Stimulated activated effector memory CD8-positive, alpha-beta T cell treated with anti-CD3 and anti-CD28 coated beads, Interleukin-12 subunit alpha, Interleukin-12 subunit beta, amount 100 ng/mL, for 72 hours (primary cell): ENCODE data around the gene SCN3B.

ENCODE experiments used
- ATAC-seq: fragments of 150-1000 bp; cut with Tn5 transposase; 2 replicates; pipeline ENCODE4 v1.10.0; 2021
- DNase-seq, 2 donors: peaks; one replicate each; pipeline ENCODE4 v3.0.0; 2021 to 2022; ENCODE audit warnings: low spot score in 2 of 2
- H3K27ac Mint-ChIP-seq: one replicate; pipeline ENCODE4 v1.8.0; 2022; ENCODE audit warnings: mild to moderate bottlenecking, mixed read lengths
- H3K36me3 Mint-ChIP-seq: one replicate; pipeline ENCODE4 v1.8.0; 2022; ENCODE audit warnings: mild to moderate bottlenecking, mixed read lengths
- H3K4me1 Mint-ChIP-seq: one replicate; pipeline ENCODE4 v1.8.0; 2022; ENCODE audit warnings: mixed read lengths
- H3K4me3 Mint-ChIP-seq: one replicate; pipeline ENCODE4 v1.8.0; 2022; ENCODE audit warnings: mild to moderate bottlenecking, mixed read lengths
- H3K9me3 Mint-ChIP-seq: one replicate; pipeline ENCODE4 v1.8.0; 2022; ENCODE audit warnings: mixed read lengths

Gene SCN3B

DNA sequence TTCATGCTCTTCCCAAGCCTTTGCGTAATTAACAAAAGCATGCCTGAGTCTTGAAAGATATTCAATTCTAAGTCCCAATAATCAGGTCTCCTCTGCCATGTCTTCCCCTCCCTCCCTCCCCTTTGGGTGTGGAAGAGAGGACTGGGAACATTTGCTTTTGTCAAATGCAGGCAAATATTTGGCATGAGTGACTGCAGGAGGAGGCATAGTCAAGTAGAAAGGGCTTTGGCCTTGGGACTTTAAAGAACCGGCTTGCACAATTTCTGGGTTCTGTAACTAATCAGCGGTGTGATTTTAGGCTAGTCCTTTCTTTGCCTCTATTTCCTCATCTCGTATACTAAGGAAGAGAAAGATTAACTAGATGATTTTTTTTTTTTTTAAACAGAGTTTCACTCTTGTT is 59.5 kb downstream of the SCN3B start:
- Mint-ChIP-seq H3K27ac (no peak overlapping the region), H3K4me1 (no peaks in the 10 kb centered on the region), H3K4me3 (no peak overlapping the region), H3K9me3 (no peaks in the 10 kb centered on the region), H3K36me3 (no peaks in the 10 kb centered on the region)
- no peak for DNase-seq
- no peak for ATAC-seq

DNA sequence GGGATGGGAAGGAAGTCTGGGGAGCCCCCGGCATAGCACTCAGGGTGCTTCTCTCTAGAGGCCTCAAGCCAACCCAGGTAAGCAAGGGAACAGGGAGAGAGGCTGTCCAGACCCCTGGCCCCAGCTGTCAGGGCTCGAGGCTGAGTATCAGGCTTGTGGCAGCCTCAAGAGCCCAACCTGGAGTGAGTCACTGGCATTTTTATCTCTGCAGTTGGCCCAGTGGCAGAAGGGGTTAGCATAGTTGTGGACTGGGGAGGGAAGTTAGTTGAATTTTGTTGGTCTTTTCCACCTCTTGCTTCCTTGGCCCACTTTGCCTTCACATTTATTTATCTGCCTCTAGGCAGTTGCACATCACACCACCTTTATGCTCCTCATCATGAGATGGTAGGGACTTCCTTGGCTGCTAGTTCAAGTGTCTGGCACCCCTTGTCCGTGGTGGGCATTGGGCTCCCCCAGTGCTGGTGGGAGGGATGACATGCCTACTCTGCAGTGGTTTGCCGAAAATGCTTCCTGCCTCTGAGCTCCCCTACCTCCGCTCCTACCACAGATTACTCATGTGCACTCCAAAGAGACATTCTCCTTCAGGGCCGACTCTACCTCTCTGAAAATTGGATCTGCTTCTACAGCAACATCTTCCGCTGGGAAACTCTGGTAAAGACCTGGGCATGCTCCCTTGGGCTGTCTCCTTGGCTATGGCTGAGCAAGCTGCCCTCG is 60.1 kb downstream of the SCN3B start:
- DNase-seq, result no peak
- no peak overlapping the region for H3K27ac Mint-ChIP-seq
- no peak overlapping the region for H3K4me3 Mint-ChIP-seq
- H3K9me3 Mint-ChIP-seq, result no peaks in the 10 kb centered on the region
- no peaks in the 10 kb centered on the region for H3K36me3 Mint-ChIP-seq
- no peak for ATAC-seq
- no peaks in the 10 kb centered on the region for H3K4me1 Mint-ChIP-seq

DNA sequence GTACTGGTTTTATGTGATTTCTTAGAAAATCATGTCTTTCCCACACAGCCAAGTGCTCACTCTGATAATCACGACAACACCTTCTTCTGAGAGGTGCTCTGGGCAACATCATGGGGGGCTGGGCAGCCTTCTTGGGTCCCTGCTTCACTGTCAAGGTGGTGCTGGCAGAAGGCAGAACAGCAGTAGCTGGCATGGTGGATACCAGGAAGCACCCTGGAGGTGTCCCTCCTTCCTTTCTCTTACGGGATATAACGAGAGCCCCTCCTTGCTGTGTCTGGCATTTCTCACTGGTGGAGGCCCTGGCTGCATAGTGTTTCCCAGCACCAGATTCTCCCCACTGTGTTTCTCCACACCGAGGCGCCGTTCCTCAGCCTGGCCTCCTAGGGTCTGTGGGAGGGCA is 60.9 kb downstream of the SCN3B start:
- H3K9me3 Mint-ChIP-seq, result no peaks in the 10 kb centered on the region
- H3K36me3 Mint-ChIP-seq, result no peaks in the 10 kb centered on the region
- H3K27ac Mint-ChIP-seq, result no peak overlapping the region
- ATAC-seq (no peak), DNase-seq (no peak)
- H3K4me3 Mint-ChIP-seq, result no peak overlapping the region
- no peaks in the 10 kb centered on the region for H3K4me1 Mint-ChIP-seq

DNA sequence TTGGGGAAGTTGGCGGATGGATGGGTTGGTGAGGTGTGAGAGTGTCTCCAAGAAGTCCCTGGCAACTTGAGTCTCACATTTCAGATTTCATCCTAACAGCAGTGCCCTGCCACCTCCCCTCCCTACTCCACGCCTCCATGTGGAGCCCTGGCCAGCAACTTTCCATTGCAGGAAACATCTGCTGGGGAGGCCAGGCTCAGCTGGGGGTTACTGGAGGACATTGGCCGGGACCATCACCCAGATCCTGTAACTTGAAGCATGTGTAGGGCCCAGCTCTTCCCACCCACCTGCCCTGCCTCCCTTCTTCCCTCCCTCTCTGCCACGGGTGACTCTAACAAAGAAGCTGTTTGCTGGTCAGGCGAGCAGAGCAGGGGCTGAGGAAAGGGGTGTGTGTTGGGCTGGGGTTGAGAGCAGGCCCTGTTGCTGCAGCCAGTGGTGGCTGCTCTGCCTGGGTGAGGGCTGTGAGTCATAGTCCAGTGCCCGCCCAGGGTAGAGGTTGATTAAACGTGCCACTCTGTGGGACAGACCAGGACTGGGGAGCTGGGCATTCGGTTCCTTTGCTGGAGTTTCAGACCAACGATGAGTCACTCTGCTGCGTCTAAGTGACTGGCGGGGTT is 64.0 kb downstream of the SCN3B start:
- no peaks in the 10 kb centered on the region for H3K36me3 Mint-ChIP-seq
- no peak for DNase-seq
- no peak overlapping the region for H3K4me3 Mint-ChIP-seq
- no peaks in the 10 kb centered on the region for H3K4me1 Mint-ChIP-seq
- no peak for ATAC-seq
- H3K9me3 Mint-ChIP-seq, result no peaks in the 10 kb centered on the region
- H3K27ac Mint-ChIP-seq, result no peak overlapping the region

DNA sequence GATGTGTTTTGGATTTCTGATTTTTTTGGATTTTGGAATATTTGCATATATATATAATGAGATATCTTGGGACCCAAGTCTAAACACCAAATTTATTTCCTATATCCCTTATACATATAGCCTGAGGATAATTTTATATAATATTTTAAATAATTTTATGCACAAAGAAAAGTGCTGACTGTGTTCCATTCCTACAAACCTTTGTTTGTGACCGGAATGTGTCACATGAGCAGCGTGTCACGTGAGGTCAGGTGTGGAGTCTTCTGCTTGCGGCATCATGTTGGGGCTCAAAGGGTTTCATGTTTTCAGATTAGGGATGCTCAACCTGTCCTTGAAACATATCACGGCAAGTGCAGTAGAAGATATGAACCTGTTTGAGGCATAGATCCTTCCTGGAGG is 65.6 kb downstream of the SCN3B start:
- Mint-ChIP-seq H3K36me3 (no peaks in the 10 kb centered on the region), H3K27ac (no peak overlapping the region), H3K4me1 (no peaks in the 10 kb centered on the region), H3K9me3 (no peaks in the 10 kb centered on the region), H3K4me3 (no peak overlapping the region)
- ATAC-seq (no peak), DNase-seq (no peak)

DNA sequence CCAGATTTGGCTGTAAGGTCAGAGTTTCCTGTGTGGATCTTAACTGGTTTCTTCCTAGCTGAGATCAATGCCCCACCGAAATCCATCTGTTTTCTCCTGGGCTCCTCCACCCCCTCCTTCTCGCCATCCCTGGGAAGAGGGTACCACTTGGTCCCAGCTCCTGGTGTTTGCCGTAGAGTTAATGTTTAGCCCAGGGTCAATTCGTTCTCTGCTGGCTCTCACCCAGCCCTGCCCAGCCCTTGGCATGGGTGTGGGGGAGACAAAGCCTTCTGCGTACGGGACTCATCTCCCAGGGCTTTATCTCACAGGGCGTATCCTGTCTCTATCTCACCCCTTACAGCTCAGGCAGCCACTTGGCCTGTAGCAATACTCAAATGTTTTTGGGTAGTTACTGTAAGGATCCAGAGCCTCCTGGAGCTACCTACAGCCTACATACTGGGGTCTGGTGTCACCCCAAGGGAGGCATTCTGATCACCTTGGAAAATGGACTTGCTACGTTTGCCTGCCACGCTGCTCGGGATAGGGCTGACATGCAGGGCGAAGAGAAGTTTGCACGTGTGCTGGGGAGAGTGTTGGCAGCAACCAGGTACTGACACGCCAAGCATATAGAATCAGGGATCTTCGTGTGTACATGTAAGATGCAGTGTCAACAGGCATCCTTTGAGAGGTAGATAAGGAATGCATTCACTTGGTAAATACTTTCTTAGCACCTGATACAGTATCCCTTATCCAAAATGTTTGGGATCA is 66.1 kb downstream of the SCN3B start:
- Mint-ChIP-seq H3K9me3 (no peaks in the 10 kb centered on the region), H3K27ac (no peak overlapping the region), H3K4me1 (no peaks in the 10 kb centered on the region), H3K36me3 (no peaks in the 10 kb centered on the region), H3K4me3 (no peak overlapping the region)
- DNase-seq (no peak), ATAC-seq (no peak)

DNA sequence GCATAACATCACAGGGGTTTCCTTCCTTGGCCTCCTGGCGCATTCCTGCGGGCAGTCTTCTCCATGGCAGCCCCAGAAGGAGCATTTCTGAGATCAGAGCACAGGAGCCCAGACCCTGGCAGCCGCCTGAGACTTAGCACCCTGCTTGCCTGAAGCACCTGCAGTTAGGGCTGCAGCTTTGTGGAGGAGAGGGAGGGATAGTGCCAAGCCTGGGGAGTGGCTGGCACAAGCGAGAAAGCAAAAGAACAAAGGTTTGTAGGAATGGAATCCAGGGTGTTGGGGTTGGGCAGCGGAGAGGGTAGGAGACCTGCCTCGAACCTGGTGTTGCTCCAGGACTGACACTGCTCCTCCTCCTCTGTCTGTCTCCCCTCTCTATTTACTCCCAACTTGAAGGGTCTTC is 66.9 kb downstream of the SCN3B start:
- H3K4me1 Mint-ChIP-seq, result no peaks in the 10 kb centered on the region
- ATAC-seq (no peak), DNase-seq (no peak)
- H3K9me3 Mint-ChIP-seq, result no peaks in the 10 kb centered on the region
- no peak overlapping the region for H3K27ac Mint-ChIP-seq
- H3K36me3 Mint-ChIP-seq, result no peaks in the 10 kb centered on the region
- H3K4me3 Mint-ChIP-seq, result no peak overlapping the region

DNA sequence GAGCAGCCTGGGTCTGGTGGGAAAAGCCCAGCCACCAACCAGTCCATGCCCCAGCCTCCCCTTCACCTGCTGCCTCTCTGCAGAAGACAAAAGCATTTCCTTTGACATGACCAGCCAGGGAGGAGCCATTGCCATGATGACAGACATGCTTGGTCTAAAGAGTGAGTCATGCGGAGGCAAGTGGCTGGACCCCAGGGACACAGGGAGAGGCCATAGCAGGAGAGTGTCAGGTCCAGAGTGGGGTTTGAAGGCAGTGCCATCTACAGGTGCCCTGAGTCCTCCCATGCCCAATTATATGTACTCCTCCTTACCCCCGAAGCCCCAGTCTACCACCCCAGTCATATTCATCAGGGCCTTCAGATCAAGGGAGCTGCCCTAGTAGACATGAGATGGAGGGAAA is 67.4 kb downstream of the SCN3B start:
- DNase-seq (no peak), ATAC-seq (no peak)
- H3K27ac Mint-ChIP-seq, result no peak overlapping the region
- no peaks in the 10 kb centered on the region for H3K36me3 Mint-ChIP-seq
- H3K9me3 Mint-ChIP-seq, result no peaks in the 10 kb centered on the region
- H3K4me1 Mint-ChIP-seq, result no peaks in the 10 kb centered on the region
- H3K4me3 Mint-ChIP-seq, result no peak overlapping the region

DNA sequence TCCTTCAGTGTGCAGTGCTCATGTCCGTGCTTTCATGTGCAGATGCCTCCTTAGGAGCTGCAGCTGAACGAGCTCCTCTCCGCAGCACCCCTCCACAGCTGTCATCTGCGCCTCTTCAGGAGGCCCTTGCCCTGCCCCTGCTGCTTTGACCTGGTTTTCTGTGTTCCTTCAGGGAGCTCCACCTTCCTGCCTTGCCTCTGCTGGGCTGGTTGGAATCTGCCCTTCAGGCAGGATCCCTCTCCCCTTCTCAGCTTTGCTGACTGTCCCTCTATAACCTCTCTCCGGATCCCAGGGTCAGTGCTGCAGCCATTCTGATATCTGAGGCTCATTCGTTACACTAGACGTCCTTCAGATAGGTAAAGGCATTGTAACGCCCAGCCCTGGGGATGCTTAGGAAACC is 67.9 kb downstream of the SCN3B start:
- ATAC-seq, result no peak
- DNase-seq, result no peak
- no peak overlapping the region for H3K4me3 Mint-ChIP-seq
- H3K9me3 Mint-ChIP-seq, result no peaks in the 10 kb centered on the region
- H3K4me1 Mint-ChIP-seq, result no peaks in the 10 kb centered on the region
- H3K27ac Mint-ChIP-seq, result no peak overlapping the region
- no peaks in the 10 kb centered on the region for H3K36me3 Mint-ChIP-seq

DNA sequence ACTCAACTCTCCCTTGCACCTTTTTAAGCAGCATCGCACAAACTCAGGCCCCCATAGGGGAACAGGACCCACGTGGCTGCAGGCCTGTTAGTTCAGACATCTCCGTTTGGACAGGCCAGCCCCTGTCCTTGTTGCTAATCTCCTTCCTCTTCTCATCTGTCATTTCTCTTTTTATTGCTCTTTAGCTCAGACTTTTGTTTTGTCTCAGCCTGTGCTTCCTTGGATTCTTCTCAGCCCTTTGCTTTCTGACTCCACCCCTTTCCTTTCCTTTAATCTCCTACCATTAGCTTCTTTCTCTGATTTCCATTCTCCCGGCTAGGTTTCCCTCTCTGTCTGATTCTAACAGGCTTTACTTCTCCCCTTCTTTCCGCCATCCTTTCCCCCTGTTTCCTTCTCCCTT is 68.7 kb downstream of the SCN3B start:
- no peaks in the 10 kb centered on the region for H3K9me3 Mint-ChIP-seq

DNA sequence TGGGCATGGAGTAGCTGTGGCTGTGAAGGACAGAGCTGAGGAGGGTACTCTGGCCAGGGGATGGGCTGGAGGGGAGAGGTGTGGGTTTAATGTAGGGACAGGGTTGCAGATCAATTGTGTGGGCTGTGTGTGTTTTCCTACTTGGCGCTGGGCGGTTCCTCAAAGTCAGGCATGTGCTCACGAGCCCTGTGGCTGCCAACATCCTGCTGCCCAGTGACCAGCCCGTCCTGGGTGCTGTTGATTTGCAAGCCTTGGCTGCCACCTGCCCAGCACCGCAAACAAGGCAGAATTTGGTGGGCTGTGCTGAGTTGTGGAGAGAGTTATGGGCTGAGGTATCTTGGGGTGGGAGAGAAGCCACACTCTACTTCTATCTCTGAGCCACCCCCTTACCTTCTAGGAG is 69.2 kb downstream of the SCN3B start:
- peaks cover 6% of the 10 kb centered on the region for H3K36me3 Mint-ChIP-seq
- DNase-seq (no peak), ATAC-seq (no peak)
- no peak overlapping the region for H3K27ac Mint-ChIP-seq
- peaks cover 12% of the 10 kb centered on the region for H3K4me1 Mint-ChIP-seq
- no peak overlapping the region for H3K4me3 Mint-ChIP-seq
- H3K9me3 Mint-ChIP-seq, result no peaks in the 10 kb centered on the region

More for the DNA sequence above, 68.7 kb downstream of the SCN3B start:
- Mint-ChIP-seq H3K4me1 (peaks cover 7% of the 10 kb centered on the region), H3K36me3 (peaks cover 5% of the 10 kb centered on the region), H3K27ac (no peak overlapping the region), H3K4me3 (no peak overlapping the region)
- DNase-seq (no peak), ATAC-seq (no peak)

DNA sequence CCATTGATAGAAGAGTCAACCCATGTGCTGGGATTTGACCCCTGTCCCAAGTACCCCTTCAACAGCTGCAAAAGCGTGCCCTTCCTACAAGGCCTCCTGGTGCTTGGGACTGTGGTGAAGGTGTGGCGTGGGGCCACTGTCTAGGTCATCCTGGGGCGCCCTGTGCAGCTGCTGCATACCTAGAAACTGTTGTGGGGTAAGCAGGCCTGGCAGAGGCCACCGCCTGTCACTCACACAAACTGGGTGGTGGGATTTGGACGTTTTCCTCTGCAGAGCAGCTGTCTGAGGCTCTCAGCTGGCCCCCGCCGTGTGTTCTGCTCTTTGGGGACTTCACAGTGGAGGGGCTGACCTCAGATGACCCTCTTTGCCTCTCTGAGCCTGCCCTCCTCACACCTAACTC is 69.7 kb downstream of the SCN3B start:
- no peaks in the 10 kb centered on the region for H3K9me3 Mint-ChIP-seq
- H3K4me1 Mint-ChIP-seq, result peaks cover 12% of the 10 kb centered on the region
- peaks cover 6% of the 10 kb centered on the region for H3K36me3 Mint-ChIP-seq
- no peak overlapping the region for H3K4me3 Mint-ChIP-seq
- no peak for DNase-seq
- H3K27ac Mint-ChIP-seq, result no peak overlapping the region
- ATAC-seq, result no peak

DNA sequence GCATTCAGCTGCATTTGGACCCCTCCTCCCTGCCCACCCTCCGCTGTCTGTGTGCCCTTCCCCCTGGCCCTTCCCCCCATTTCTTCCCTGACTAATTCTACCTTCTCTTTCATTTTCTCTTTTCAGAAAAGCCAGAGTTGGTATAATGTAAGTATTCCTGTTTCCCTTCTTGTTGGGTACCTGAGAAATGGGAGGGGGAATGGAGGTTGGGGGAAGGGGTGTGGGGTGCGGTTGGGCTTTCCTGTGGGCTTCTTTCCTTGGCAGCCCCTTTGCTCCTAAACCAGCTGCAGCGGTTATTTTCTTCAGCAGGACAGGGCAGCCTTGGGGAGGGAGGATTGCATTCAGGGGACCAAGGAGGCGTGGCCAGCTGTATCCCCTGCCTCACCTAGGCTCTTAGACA is 70.2 kb downstream of the SCN3B start:
- Mint-ChIP-seq H3K36me3 (peaks cover 6% of the 10 kb centered on the region), H3K9me3 (no peaks in the 10 kb centered on the region), H3K27ac (no peak overlapping the region), H3K4me1 (peaks cover 12% of the 10 kb centered on the region), H3K4me3 (no peak overlapping the region)
- DNase-seq (no peak), ATAC-seq (no peak)

DNA sequence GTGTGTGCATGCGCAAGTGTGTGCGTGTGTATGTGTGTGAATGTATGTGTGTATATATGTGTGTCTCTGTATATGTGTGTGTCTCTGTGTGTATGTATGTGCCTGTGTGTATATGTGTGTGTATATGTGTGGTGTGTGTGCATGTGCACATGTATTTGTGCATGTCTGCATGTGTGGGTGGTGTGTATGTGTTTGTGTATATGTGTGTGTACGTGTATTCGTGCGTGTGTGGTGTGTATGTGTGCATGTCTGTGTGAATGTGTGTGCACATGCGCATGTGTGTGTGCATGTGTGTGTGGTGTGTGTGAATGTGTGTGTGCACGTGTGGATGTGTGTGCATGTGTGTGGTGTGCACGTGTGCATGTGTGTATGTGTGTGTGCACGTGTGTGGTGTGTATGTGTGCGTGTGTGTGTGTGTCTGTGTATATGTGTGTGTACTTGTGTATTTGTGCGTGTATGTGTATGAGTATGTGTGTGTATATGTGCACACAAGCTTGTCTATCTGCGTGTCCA is 71.4 kb downstream of the SCN3B start:
- no peak overlapping the region for H3K27ac Mint-ChIP-seq
- no peaks in the 10 kb centered on the region for H3K9me3 Mint-ChIP-seq
- H3K36me3 Mint-ChIP-seq, result peaks cover 6% of the 10 kb centered on the region

DNA sequence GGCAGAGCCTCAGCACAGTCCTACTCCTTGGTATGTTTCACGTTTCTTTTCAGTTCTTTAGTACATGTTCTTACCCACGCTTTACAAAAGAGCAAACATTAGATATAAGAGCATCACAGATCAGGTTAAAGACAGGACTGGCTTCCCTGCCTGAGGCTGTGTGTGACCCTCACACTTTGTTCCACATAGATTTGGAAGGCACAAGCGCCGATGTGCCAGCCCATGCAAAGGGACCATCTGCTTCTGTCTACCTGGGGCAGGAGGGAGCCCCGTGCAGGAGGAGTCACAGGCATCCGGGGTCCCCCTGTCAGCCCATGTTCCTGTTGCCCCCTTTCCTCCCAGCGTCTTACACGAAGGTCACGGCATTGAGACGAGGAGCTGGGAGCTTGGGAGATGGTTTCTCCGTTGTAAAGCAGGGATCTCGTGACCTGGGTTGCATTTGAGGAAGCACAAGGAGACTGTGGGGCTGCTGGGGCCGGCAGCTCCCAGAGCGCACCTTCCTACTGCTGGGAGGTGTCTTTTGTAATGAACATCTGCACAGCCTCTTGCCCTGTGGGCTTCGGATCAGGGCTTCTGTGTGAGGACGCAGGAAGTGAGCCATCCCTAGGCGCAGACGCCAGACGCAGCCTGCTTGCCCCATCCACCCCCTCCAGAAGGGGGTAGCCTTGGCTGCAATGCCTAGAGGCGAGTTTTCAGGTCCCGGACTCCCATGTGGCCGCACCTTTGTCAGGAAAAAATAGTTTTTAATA is 72.6 kb downstream of the SCN3B start:
- Mint-ChIP-seq H3K36me3 (peaks cover 6% of the 10 kb centered on the region), H3K4me3 (no peak overlapping the region), H3K27ac (no peak overlapping the region), H3K9me3 (no peaks in the 10 kb centered on the region), H3K4me1 (peaks cover 12% of the 10 kb centered on the region)
- DNase-seq (no peak), ATAC-seq (no peak)

More for the DNA sequence above, 71.4 kb downstream of the SCN3B start:
- peaks cover 12% of the 10 kb centered on the region for H3K4me1 Mint-ChIP-seq
- H3K4me3 Mint-ChIP-seq, result no peak overlapping the region
- no peak for DNase-seq
- no peak for ATAC-seq
